ENCODE measurements around the gene HEPN1.

- TF ChIP-seq RNF2 (IDR thresholded peaks at IDR 0.05; ENCODE audit: borderline replicate concordance, low read depth, low read length, missing control alignments, poor library complexity, severe bottlenecking) = no peak
- no peak for TF ChIP-seq TAF1 (IDR thresholded peaks at IDR 0.05; ENCODE audit: low read depth, low read length)
- no peak for TF ChIP-seq CTCF (IDR thresholded peaks at IDR 0.05; ENCODE audit: control extremely low read depth in 1 of 3, insufficient read depth in 1 of 3, low read depth in 1 of 3, low read length in 3 of 3)
- TF ChIP-seq MAX (IDR thresholded peaks at IDR 0.05) = no peak
- TF ChIP-seq PHF8 (conservative IDR thresholded peaks at IDR 0.05; ENCODE audit: low read depth, low read length) = no peak
- TF ChIP-seq EP300 (IDR thresholded peaks at IDR 0.05; ENCODE audit: borderline replicate concordance in 1 of 2, low read depth in 2 of 2, low read length in 2 of 2) = no peak
- no peak for TF ChIP-seq POLR2A (IDR thresholded peaks at IDR 0.05; ENCODE audit: control extremely low read depth in 1 of 2, low read depth in 2 of 2, low read length in 2 of 2)
- TF ChIP-seq GABPA (IDR thresholded peaks at IDR 0.05; ENCODE audit: borderline replicate concordance, insufficient read depth, low read length) = no peak
- no peak for TF ChIP-seq CHD2 (IDR thresholded peaks at IDR 0.05; ENCODE audit: low read length)
- no peak for TF ChIP-seq SIN3A (conservative IDR thresholded peaks at IDR 0.05 in 1 of 2, IDR thresholded peaks at IDR 0.05 in 1 of 2; ENCODE audit: low read depth in 1 of 2, low read length in 2 of 2)
Observed at GRCh38 chr11:124892750-124893454, 26.1 kb upstream of the HEPN1 start.
